Osteoblast (primary cell): ENCODE measurements around the gene FASN. TPM values are rescaled to one million over a fixed set of nuclear protein-coding genes. Genes with fewer than 3 reads are reported as not detected.
A peak's percentile ranks its signal among the peaks of the same experiment; 100 is the strongest.

Source experiments
- DNase-seq: peaks from one replicate; pipeline ENCODE4 v3.0.0; 2011; ENCODE audit warnings: low spot score, mixed read lengths; ENCODE audit not compliant: insufficient read length; ENCODE audit errors: missing footprints
- H2AFZ ChIP-seq: 2 replicates; pipeline ENCODE4 v1.6.0; 2011; ENCODE audit warnings: mild to moderate bottlenecking, low read length
- H3K27ac ChIP-seq: 2 replicates; pipeline ENCODE4 v1.5.1; 2011; ENCODE audit warnings: mild to moderate bottlenecking, low read depth, low read length, moderate library complexity
- H3K27me3 ChIP-seq: 2 replicates; pipeline ENCODE4 v1.6.0; 2012; ENCODE audit warnings: mild to moderate bottlenecking, control low read depth, inconsistent platforms, low read length, moderate library complexity; ENCODE audit not compliant: insufficient read depth
- H3K36me3 ChIP-seq: 2 replicates; pipeline ENCODE4 v1.5.1; 2011; ENCODE audit warnings: mild to moderate bottlenecking, low read length, control low read depth, moderate library complexity; ENCODE audit not compliant: insufficient read depth
- H3K4me1 ChIP-seq: 2 replicates; pipeline ENCODE4 v1.5.1; 2011; ENCODE audit warnings: mild to moderate bottlenecking, low read length, control low read depth, moderate library complexity; ENCODE audit not compliant: insufficient read depth
- H3K4me2 ChIP-seq: 2 replicates; pipeline ENCODE4 v1.6.0; 2011; ENCODE audit warnings: mild to moderate bottlenecking, low read length; ENCODE audit not compliant: insufficient read depth
- H3K4me3 ChIP-seq: fragments of 200-600 bp; sonication (generic); 3 replicates; pipeline ENCODE4 v1.5.1; 2012; ENCODE audit warnings: mild to moderate bottlenecking, low read length, inconsistent platforms; ENCODE audit not compliant: insufficient read depth
- H3K79me2 ChIP-seq: 2 replicates; pipeline ENCODE4 v1.6.0; 2012; ENCODE audit warnings: mild to moderate bottlenecking, low read length, control low read depth, inconsistent platforms; ENCODE audit not compliant: insufficient read depth
- H3K9me3 ChIP-seq: 2 replicates; pipeline ENCODE4 v1.5.1; 2011; ENCODE audit warnings: low read depth, low read length, control low read depth
- H4K20me1 ChIP-seq: 2 replicates; pipeline ENCODE4 v1.6.0; 2012; ENCODE audit warnings: mild to moderate bottlenecking, low read length, control low read depth; ENCODE audit not compliant: insufficient read depth
- CTCF ChIP-seq: IDR thresholded peaks from 2 replicates; pipeline ENCODE4 v1.5.1; 2011; ENCODE audit warnings: mild to moderate bottlenecking, low read depth, low read length, moderate library complexity; ENCODE audit errors: extremely low read depth
- total RNA-seq: library from RNA; depleted of rRNA; stranded (reverse); fragments of >200 nt; gene quantifications from 2 replicates; pipeline ENCODE4 v1.2.3, GENCODE V29; 2012

Gene FASN
- total RNA-seq, 1 donor: 142 TPM

DNA sequence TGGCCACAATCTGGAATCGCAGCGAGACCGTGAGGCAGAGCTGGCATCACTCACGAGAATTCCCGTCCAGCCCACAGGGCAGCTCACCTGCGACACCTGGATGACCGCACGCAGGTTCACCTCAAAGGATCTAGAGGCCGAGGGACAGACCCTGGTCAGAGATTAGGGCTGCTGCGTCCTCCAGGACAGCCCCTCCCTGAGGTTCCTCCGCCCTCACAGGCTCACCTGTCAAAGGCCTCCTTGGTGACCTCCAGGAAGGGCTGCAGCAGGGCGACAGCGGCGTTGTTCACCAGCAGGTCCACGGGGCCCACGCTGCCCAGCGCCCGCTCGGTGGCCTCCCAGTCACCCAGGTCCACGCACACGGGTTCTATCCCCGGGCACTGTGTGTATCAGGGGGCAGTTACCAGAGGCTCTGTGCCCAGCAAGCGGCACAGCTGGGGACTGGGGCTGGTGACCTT is 61.4 kb downstream of the FASN start:
- Histone ChIP-seq H3K79me2 (no peaks in the 10 kb centered on the region), H3K4me2 (peak overlapping the region; percentile 95), H3K36me3 (no peaks in the 10 kb centered on the region), H3K4me1 (peaks cover 20% of the 10 kb centered on the region), H4K20me1 (peaks cover 5% of the 10 kb centered on the region), H3K27me3 (no peaks in the 10 kb centered on the region), H3K9me3 (no peaks in the 10 kb centered on the region), H2AFZ (peak overlapping the region; percentile 86), H3K4me3 (peak overlapping the region; percentile 83), H3K27ac (peak overlapping the region; percentile 60)
- no peak for DNase-seq
- TF ChIP-seq CTCF: no peak

GRCh38 chr17:82035956-82036633 is 61.9 kb downstream of the FASN start:
- peak overlapping the region; percentile 60 for H3K27ac ChIP-seq
- TF ChIP-seq CTCF: no peak
- H3K9me3 ChIP-seq: no peaks in the 10 kb centered on the region
- H3K27me3 ChIP-seq: no peaks in the 10 kb centered on the region
- H3K4me2 ChIP-seq: peak overlapping the region; percentile 95
- H3K4me1 ChIP-seq: peaks cover 20% of the 10 kb centered on the region
- no peak overlapping the region for H2AFZ ChIP-seq
- no peaks in the 10 kb centered on the region for H3K79me2 ChIP-seq
- no peaks in the 10 kb centered on the region for H3K36me3 ChIP-seq
- H4K20me1 ChIP-seq: peaks cover 5% of the 10 kb centered on the region
- H3K4me3 ChIP-seq: peak overlapping the region; percentile 83
- no peak for DNase-seq

DNA sequence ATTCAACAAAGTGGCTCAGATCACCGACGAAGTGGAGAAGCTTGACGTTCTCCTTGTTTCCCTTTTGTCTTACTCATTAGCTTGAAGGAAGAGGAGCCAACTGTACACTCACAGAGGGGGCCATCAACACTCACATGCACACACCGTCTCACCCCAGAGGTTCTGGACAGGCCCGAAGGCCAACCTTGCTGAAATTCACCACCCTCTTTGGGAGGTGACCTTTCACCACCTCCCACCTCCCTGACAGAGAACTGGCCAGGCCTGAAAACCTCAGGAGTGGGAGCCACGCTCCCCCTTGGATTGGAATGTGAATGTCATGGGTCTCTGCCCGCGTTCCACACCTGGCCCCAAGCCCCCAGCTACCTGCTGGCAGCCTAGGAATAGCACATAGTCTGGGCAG is 62.5 kb downstream of the FASN start:
- Histone ChIP-seq H3K36me3 (no peaks in the 10 kb centered on the region), H3K4me3 (no peak overlapping the region), H4K20me1 (peaks cover 5% of the 10 kb centered on the region), H2AFZ (no peak overlapping the region), H3K79me2 (no peaks in the 10 kb centered on the region), H3K4me2 (no peak overlapping the region), H3K27ac (no peak overlapping the region), H3K4me1 (peaks cover 21% of the 10 kb centered on the region), H3K27me3 (no peaks in the 10 kb centered on the region), H3K9me3 (no peaks in the 10 kb centered on the region)
- no peak for DNase-seq
- TF ChIP-seq CTCF: no peak

DNA sequence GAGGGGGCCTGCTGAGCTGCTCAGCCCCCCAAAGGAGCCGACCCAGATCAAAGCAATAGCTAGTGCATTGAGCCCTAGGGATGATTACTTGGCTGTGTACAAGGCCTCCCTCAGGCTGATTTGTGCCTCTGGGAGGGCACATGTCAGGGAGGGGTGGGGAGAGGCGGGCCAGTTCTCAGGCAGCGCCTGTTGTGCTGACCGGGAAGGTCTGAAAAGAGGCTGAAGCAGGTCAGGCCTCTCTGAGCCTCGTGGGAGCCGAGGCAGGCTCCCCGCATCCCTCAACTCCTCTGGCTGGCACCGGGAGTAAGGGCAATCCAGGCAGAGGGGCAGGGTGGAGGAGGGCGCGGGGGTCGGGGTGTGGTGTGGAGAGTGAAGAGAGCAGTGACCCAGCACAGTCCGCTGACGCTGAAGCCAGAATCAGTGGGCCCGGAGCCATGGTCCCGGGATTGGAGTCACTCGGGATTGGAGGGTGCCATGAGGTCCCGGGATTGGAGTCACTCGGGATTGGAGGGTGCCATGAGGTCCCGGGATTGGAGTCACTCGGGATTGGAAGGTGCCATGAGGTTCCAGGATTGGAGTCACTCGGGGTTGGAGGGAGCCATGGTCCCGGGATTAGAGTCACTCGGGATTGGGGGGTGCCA is 63.5 kb downstream of the FASN start:
- no peaks in the 10 kb centered on the region for H3K9me3 ChIP-seq
- H3K4me2 ChIP-seq: no peak overlapping the region
- H3K27me3 ChIP-seq: no peaks in the 10 kb centered on the region
- no peak overlapping the region for H2AFZ ChIP-seq
- no peak overlapping the region for H3K4me3 ChIP-seq
- no peak overlapping the region for H3K27ac ChIP-seq
- H3K4me1 ChIP-seq: peaks cover 21% of the 10 kb centered on the region
- peaks cover 5% of the 10 kb centered on the region for H4K20me1 ChIP-seq
- no peaks in the 10 kb centered on the region for H3K79me2 ChIP-seq
- H3K36me3 ChIP-seq: no peaks in the 10 kb centered on the region
- no peak for TF ChIP-seq CTCF
- no peak for DNase-seq
